OCI-LY7 (cell line): ENCODE measurements around the gene MVD. TPM values are rescaled to one million over a fixed set of nuclear protein-coding genes. Genes with fewer than 3 reads are reported as not detected.

Experiments used
- BruUV-seq: library from RNA; stranded (reverse); fragments of 400-500 nt; replicated peaks from 2 replicates; lab custom pipeline; 2021; lab: Mats Ljungman, UMichigan
- CTCF ChIA-PET: fragments of 300-600 bp; sonication (Branson Sonifier 250); formaldehyde crosslinking; loops from one replicate; lab custom pipeline; 2022; ENCODE audit warnings: antibody characterized with exemption; ENCODE audit not compliant: unreplicated experiment; lab: Charles Lee
- POLR2A ChIA-PET: fragments of 300-600 bp; sonication (Branson Sonifier 250); formaldehyde crosslinking; loops from one replicate; lab custom pipeline; 2022; ENCODE audit warnings: antibody characterized with exemption; lab: Charles Lee
- DNase-seq: peaks from one replicate; pipeline ENCODE4 v3.0.0-alpha.2; 2015; ENCODE audit warnings: low spot score
- H2AFZ ChIP-seq: fragments of 200-600 bp; sonication (generic), shearing (Covaris generic); 2 replicates; pipeline ENCODE4 v1.6.1; 2014; ENCODE audit warnings: mild to moderate bottlenecking, antibody characterized with exemption, low read length, moderate library complexity
- H3K27ac ChIP-seq: fragments of 200-600 bp; sonication (generic); 2 replicates; pipeline ENCODE4 v1.5.1; 2014; ENCODE audit warnings: mixed run types, low read depth, mild to moderate bottlenecking, moderate library complexity, low read length, inconsistent platforms; ENCODE audit not compliant: poor library complexity, severe bottlenecking
- H3K36me3 ChIP-seq: fragments of 200-600 bp; sonication (generic); 2 replicates; pipeline ENCODE4 v1.6.1; 2014; ENCODE audit warnings: mild to moderate bottlenecking, antibody characterized with exemption, low read length, moderate library complexity, mixed read lengths; ENCODE audit not compliant: insufficient read depth
- H3K4me1 ChIP-seq: fragments of 200-600 bp; sonication (generic); 2 replicates; pipeline ENCODE4 v1.5.1; 2014; ENCODE audit warnings: mild to moderate bottlenecking, low read length; ENCODE audit not compliant: insufficient read depth, poor library complexity, severe bottlenecking
- H3K4me2 ChIP-seq: fragments of 200-600 bp; sonication (generic); 2 replicates; pipeline ENCODE4 v1.6.1; 2014; ENCODE audit warnings: mild to moderate bottlenecking, low read length
- H3K4me3 ChIP-seq: fragments of 200-600 bp; sonication (generic); 2 replicates; pipeline ENCODE4 v1.5.1; 2014; ENCODE audit warnings: mild to moderate bottlenecking, low read depth, low read length; ENCODE audit not compliant: poor library complexity, severe bottlenecking
- H3K79me2 ChIP-seq: fragments of 200-600 bp; sonication (generic); 2 replicates; pipeline ENCODE4 v1.6.1; 2016; ENCODE audit warnings: low read depth, mild to moderate bottlenecking, low read length, moderate library complexity, mixed read lengths; ENCODE audit not compliant: insufficient read depth
- H3K9me2 ChIP-seq: fragments of 200-600 bp; sonication (generic); 2 replicates; pipeline ENCODE4 v1.6.1; 2016; ENCODE audit warnings: mild to moderate bottlenecking, low read length, mixed read lengths; ENCODE audit not compliant: insufficient read depth
- H3K9me3 ChIP-seq: fragments of 200-600 bp; sonication (generic); 2 replicates; pipeline ENCODE4 v1.6.1; 2014; ENCODE audit warnings: mild to moderate bottlenecking, mixed run types, low read length, mixed read lengths
- H4K20me1 ChIP-seq: fragments of 200-600 bp; sonication (generic); 2 replicates; pipeline ENCODE4 v1.6.1; 2014; ENCODE audit warnings: mild to moderate bottlenecking, antibody characterized with exemption, low read length, moderate library complexity, mixed read lengths; ENCODE audit not compliant: insufficient read depth
- CTCF ChIP-seq: fragments of 200-600 bp; sonication (generic); conservative IDR thresholded peaks from 2 replicates; pipeline ENCODE4 v1.5.1; 2014; ENCODE audit warnings: mild to moderate bottlenecking, antibody characterized with exemption, low read length, moderate library complexity, mixed read lengths
- EZH2phosphoT487 ChIP-seq: fragments of 200-600 bp; sonication (generic); IDR thresholded peaks from 2 replicates; pipeline ENCODE4 v1.6.1; 2018; ENCODE audit warnings: low read depth, borderline replicate concordance, mild to moderate bottlenecking, mixed run types, antibody characterized with exemption, low read length, moderate library complexity, mixed read lengths
- intact Hi-C: fragments of 100-400 bp; cut with micrococcal nuclease; formaldehyde crosslinking; loops from one replicate; pipeline ENCODE4 v1.10.0; 2022; ENCODE audit not compliant: unreplicated experiment
- total RNA-seq, 2 experiments: library from RNA; depleted of rRNA in 1 of 2; stranded (reverse); fragments of >200 nt in 1 of 2; shearing (Covaris generic) in 1 of 2; gene quantifications; 2 replicates each; pipeline ENCODE4 v1.2.3, GENCODE V29; 2014 to 2022

Gene MVD
- total RNA-seq, 2 experiments from 2014 or later = 65.6 to 158 TPM

- Histone ChIP-seq H3K36me3 (peaks cover 80% of the 10 kb centered on the region), H3K9me3 (no peaks in the 10 kb centered on the region), H3K9me2 (no peaks in the 10 kb centered on the region), H3K27ac (no peak overlapping the region), H3K4me1 (no peaks in the 10 kb centered on the region), H2AFZ (no peak overlapping the region), H4K20me1 (no peaks in the 10 kb centered on the region), H3K79me2 (no peaks in the 10 kb centered on the region), H3K4me3 (no peak overlapping the region), H3K4me2 (no peak overlapping the region)
- POLR2A ChIA-PET = no interaction called here
- no TSS peak for BruUV-seq
- CTCF ChIA-PET = no interaction called here
- DNase-seq = no peak
- intact Hi-C loops = no loop called here
- TF ChIP-seq EZH2phosphoT487 (no peak), CTCF (no peak)
Measured at GRCh38 chr16:88623858-88624257, 39.0 kb downstream of the MVD start.

- no peak for TF ChIP-seq CTCF
- TF ChIP-seq EZH2phosphoT487 = no peak
- intact Hi-C loops = no loop called here
- no peak overlapping the region for H3K27ac ChIP-seq
- H3K4me1 ChIP-seq = no peaks in the 10 kb centered on the region
- peaks cover 79% of the 10 kb centered on the region for H3K36me3 ChIP-seq
- H3K79me2 ChIP-seq = no peaks in the 10 kb centered on the region
- H2AFZ ChIP-seq = no peak overlapping the region
- no peak overlapping the region for H3K4me3 ChIP-seq
- no peak overlapping the region for H3K4me2 ChIP-seq
- H3K9me3 ChIP-seq = no peaks in the 10 kb centered on the region
- no peaks in the 10 kb centered on the region for H4K20me1 ChIP-seq
- ChIA-PET POLR2A (no interaction called here), CTCF (no interaction called here)
- no peak for DNase-seq
- no peaks in the 10 kb centered on the region for H3K9me2 ChIP-seq
- BruUV-seq = no TSS peak
Measured at GRCh38 chr16:88622866-88623265, 40.0 kb downstream of the MVD start.

GRCh38 chr16:88622125-88622524, 40.8 kb downstream of the MVD start:
- H3K36me3 ChIP-seq = peaks cover 79% of the 10 kb centered on the region
- no peaks in the 10 kb centered on the region for H3K79me2 ChIP-seq
- ChIA-PET POLR2A (no interaction called here), CTCF (no interaction called here)
- no peaks in the 10 kb centered on the region for H3K9me3 ChIP-seq
- no peak overlapping the region for H3K4me2 ChIP-seq
- no TSS peak for BruUV-seq
- no peak for DNase-seq
- intact Hi-C loops = no loop called here
- H3K4me1 ChIP-seq = no peaks in the 10 kb centered on the region
- no peaks in the 10 kb centered on the region for H4K20me1 ChIP-seq
- H3K27ac ChIP-seq = no peak overlapping the region
- no peak overlapping the region for H2AFZ ChIP-seq
- H3K4me3 ChIP-seq = no peak overlapping the region
- no peaks in the 10 kb centered on the region for H3K9me2 ChIP-seq
- TF ChIP-seq CTCF = no peak
- no peak for TF ChIP-seq EZH2phosphoT487
